Hematopoietic multipotent progenitor cell treated with erythropoietin and hydrocortisone succinate and interleukin-3 and kit ligand, for 8 days (in vitro differentiated cells): ENCODE results near the gene ASCL5.

ENCODE experiments used
- DNase-seq: peaks from one replicate; pipeline ENCODE4 v3.0.0-alpha.2; 2015

Gene ASCL5

GRCh38 chr1:201080135-201080534 lies 46.8 kb downstream of the ASCL5 start:
- DNase-seq: no peak

DNA sequence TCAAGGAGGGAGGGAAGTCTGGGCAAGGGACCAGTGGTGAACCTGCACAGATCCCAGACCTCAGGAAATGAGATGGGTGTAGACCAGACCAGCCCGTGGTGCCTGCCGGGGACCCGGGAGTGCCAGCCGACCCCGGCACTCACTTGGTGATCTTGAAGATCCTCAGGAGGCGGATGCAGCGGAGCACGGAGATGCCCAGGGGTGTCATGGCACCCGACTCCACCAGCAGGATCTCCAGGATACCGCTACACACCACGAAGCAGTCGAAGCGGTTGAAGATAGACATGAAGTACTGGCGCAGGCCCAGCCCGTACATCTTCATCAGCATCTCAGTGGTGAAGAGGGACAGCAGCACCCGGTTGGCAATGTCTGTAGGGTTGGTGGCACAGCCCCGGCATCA lies 49.2 kb downstream of the ASCL5 start:
- DNase-seq: no peak

DNA sequence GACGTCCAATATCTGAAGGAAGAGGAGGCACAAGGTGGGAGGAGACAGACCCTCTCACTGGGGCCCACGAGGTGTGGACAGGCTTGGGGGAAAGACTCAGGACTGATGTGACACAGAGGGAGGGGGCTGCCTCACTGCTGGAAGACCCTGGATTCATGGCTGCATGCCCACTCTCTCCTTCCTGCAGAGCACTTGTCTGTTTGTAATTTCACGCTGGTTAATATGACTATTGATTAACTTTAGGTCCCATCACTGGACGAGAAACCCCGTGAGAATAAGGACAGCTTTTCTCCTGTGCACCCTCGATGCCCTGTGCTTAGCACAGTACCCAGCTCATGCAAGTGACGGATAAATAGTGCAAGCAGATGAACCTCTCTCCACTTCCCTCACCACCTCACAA lies 49.9 kb downstream of the ASCL5 start:
- no peak for DNase-seq

DNA sequence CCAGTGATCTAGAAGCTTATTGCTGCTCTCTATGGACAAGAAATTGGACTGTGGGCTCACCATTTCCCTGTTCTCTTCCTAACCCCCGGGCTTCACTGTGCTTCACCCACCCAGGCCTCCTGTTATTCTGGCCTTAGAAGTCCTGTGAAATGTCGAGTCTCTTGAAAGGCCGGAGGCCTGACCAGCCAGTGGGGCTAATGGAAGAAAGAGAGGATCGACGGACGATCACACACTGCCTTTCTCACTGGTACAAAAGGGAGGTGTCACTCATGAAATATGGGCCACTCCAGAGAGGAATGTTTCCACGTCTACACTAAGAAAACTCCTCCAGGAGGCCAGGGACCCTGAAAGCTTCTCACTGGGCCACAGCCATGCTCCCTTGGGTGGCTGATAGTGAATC lies 50.9 kb downstream of the ASCL5 start:
- DNase-seq: no peak

DNA sequence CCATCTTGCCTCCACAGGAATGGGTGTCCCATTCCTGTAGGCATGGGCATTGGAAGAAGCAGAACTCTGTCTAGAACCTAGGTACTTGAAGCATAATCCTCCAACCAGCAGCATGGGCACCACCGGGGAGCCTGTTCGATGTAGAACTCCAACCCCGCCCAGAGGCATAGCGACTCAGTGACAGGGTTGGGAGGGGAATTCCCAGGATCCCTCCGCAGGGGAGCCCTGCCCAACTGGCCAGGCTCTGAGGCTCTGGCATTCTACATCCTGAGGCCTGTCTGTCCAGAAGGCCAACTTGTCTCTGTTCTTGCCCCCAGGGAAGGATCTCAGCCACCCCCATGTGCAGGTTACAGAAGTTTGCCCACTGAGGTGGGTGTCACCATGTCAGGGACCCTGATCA lies 53.0 kb downstream of the ASCL5 start:
- DNase-seq: no peak

- DNase-seq: no peak
Observed at GRCh38 chr1:201072922-201073321, 54.1 kb downstream of the ASCL5 start.

GRCh38 chr1:201072149-201072548 lies 54.8 kb downstream of the ASCL5 start:
- no peak for DNase-seq

DNA sequence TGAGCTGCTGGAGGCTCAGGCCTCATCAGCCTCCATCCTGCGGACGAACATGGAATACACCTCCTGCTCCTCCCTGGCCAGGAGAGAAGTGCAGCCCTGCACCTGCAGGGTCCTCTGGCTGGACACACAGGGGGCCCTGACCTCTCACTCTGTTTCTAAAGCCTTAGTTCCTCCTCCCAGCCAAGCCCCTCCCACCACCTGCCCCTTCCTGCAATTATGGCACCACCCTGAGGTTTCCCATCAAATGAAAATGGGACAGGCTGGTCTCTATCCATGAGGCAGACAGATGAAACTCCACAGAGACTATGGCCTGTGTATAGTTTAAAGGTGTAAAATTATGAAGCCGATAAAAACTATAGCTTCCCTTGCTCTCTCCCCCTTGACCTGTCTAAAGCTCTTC lies 57.3 kb downstream of the ASCL5 start:
- DNase-seq: no peak

- DNase-seq: no peak
Observed at GRCh38 chr1:201068976-201069375, 58.0 kb downstream of the ASCL5 start.

DNA sequence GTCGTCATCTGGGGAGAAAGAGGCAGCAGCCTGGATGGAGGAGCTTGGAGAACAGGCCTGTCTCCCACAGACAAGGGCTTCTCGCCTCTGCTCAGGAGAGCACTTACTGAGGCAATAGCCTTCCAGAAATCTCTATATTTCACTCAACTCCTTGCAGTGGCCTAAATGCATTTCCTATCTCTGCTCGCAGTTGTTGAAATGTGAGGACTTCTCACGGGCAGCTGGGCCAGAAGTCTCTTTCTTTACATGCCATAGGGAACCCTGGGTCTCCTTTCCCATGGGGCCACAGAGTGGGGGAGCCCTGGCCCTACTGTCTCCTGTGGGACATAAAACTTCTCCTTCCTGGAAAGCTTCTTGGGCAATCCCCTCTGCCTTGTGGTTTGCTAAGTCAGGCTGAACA lies 60.0 kb downstream of the ASCL5 start:
- no peak for DNase-seq

DNA sequence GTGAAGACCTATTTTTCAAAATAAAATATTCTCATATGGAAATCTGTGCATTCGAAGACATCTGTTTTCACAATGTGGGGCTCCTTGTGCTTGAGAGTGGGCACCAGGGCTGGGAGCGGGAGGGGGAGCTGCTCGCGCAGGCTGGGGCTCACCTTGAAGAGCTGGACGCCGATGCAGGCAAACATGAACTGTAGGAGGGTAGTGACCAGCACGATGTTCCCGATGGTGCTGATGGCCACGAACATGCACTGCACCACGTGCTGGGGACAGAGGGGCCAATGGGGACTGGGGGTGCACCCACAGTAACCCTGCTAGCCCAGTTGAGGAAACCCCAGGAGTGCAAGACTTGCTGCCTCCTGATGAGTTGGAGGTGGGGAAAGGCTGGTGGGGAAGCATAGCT lies 61.3 kb downstream of the ASCL5 start:
- DNase-seq: no peak

DNA sequence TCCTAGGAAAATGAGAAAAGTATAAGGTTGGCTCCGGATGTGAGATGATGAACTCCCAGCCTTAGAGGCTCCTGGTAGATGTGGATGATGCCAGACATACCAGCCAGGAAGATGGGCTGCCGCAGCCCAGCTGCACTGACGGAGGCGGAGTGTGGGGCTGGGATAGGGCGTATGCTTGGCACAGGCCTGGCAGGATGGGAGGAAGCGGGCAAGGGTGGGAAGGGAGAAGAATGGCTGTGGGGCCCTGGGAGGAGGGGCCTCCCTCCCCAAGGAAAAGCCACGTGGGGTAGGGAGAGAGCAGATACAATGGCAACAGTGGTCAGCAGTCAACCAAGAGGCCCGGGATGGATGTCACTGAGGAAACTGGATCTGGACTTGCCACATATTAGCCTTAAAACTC lies 62.2 kb downstream of the ASCL5 start:
- no peak for DNase-seq
